ENCODE results near the gene ATP2B3. TPM values are rescaled to one million over a fixed set of nuclear protein-coding genes. Genes with fewer than 3 reads are reported as not detected.

The ATP2B3 gene
- total RNA-seq, 1 experiment from 2014 or later, result not detected

DNA sequence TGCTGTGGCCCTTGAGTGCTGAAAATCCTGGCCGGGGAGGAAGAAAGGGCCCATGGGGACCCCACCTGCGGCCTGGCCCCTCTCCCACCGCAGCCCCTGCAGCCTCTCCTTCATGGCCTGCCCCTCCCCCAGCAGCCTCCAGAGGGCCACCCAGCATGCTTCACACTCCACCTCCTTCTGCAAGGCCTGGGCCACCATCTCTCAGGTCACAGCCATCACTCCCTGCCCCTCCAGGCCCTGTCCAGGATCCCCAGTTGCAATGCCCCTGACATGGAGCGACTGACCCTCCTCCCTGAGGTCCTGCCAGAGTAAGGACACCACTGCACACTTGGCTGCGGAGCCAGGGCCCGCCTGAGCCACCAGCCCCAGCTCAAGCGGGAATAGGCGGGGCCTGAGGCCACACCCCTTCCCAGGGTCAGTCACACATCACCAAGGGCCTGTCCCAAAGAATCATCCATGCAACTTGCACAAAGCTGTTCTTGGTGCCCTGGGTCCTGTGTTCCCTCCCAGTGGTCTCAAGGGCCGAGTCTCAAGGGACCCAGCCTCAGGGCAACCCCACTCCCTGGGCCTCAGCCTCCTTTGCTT, 48.6 kb downstream of the ATP2B3 start:
- no peak for DNase-seq (ENCODE audit: low read depth)

DNA sequence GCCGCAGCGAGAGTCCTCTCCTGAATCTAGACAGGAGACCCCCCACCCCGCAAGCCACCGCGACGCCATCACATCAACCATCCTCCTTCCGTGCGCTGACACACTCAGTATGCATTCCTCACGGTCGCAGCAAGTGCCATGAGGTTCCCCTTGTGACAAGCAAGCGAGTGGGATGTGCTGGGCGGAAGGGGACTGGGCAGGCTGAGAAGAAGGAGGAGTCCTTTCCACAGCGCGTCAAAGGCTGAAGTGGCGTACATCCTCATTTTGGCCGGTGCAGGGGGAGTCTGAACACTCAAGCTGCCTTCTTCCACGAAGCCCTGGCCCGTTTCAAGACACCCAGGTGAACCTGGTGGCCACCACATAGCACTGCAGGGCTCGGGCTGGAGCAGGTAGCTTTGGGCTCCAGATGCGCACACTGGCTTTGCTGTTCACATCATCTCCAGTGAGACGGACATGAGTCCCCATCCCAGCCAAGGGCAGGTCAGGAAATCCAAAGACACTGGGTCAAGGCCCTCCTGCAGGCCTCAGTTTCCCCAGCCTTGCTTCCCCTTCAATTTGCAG, 51.1 kb downstream of the ATP2B3 start:
- DNase-seq (ENCODE audit: low read depth), result no peak

GRCh38 chrX:153569475-153569874, 52.0 kb downstream of the ATP2B3 start:
- no peak for DNase-seq (ENCODE audit: low read depth)

- no peak for DNase-seq (ENCODE audit: low read depth)
Measured at GRCh38 chrX:153571534-153571908, 54.1 kb downstream of the ATP2B3 start.

- no peak for DNase-seq (ENCODE audit: low read depth)
Measured at GRCh38 chrX:153572601-153573000, 55.2 kb downstream of the ATP2B3 start.

DNA sequence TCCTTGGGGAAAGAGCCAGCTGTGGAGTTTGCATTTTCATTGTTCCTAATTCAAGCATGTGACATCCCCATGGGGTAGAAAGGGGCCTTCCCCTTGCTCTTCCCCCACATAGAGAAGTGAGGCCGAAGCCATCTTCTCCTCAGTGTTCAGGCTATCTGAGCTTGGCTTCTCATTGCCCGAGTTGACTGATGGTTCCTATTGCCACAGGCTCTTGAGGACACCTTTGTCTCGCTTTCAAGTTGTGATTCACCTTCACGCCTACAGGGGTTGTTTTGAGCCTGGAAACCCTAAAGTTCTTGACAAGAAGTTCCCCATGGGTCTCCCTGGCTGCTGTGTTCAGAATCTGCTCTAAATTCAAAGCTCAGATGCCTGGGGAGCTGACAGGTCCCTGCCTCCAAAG, 56.5 kb downstream of the ATP2B3 start:
- no peak for DNase-seq (ENCODE audit: low read depth)

- no peak for DNase-seq (ENCODE audit: low read depth)
Measured at GRCh38 chrX:153576239-153576870, 58.9 kb downstream of the ATP2B3 start.

DNA sequence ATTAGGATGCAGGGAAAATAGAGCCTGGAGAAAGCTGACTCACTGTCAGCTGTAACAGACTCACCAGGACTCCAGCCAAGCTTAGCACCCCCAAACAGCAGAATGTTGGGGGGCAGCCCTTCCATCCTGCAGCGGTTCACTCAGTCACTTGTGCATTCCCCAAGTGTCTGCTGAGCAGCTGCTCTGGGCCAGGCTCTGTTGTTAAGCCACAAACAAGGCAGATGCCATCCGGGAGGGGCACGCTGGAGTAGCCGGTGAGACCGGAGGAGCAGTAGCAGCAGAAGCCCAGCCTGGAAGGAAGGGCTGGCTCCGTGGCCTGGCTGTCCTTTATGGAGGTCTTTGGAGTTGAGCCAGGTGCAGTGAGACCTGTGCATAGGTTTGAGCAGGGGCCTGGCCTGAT, 59.5 kb downstream of the ATP2B3 start:
- DNase-seq (ENCODE audit: low read depth), result peak; percentile 29

DNA sequence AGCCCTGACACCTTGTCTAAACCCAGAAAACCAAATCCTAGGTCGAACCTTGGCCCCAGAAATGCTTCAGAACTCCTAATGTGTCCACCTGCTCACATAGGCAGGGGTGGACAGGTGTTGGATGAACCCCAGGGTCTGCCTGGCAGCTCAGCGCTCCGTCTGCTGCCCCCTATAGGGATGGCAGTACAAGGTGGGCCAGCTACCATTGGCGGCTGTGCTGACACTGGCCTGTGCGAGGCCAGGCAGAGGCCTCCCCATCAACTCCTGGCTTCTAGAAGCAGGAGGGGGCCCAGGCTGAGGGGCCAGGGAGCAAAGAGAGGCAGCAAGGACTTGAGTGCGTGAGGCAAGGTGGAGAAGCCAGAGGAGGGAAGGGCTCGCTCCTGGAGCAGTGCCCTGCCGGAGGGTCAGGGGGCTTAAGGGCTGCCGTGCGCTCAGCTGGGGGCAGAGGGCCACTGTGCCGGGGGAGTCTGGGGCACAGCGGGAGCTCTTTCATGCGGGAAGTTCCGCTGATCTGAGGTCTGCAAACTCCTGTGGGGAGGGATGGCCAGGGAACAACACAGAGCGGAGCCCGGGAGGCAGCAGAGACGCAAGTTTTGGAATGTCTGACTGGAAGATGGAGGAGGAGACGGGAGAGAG, 60.9 kb downstream of the ATP2B3 start:
- no peak for DNase-seq (ENCODE audit: low read depth)

DNA sequence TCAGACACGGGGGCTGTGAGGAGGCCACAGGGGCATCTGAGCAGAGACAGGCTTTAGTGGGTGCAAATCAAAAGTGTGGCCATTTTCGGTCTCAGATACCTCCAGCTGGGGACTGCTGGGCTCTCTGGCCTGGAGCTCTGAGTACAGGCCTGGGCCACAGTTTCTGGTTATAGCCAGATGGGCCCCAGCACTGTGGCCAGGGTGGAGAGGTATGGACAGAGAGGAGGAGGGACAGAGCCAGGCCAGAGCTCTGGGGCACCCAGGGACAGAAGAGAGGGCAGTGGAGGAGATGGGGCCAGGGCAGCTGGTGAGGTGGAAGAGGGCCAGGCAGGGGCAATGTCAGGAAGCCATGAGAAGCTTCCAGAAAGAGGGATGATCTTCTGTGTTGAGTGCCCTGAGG, 61.4 kb downstream of the ATP2B3 start:
- DNase-seq (ENCODE audit: low read depth), result no peak

DNA sequence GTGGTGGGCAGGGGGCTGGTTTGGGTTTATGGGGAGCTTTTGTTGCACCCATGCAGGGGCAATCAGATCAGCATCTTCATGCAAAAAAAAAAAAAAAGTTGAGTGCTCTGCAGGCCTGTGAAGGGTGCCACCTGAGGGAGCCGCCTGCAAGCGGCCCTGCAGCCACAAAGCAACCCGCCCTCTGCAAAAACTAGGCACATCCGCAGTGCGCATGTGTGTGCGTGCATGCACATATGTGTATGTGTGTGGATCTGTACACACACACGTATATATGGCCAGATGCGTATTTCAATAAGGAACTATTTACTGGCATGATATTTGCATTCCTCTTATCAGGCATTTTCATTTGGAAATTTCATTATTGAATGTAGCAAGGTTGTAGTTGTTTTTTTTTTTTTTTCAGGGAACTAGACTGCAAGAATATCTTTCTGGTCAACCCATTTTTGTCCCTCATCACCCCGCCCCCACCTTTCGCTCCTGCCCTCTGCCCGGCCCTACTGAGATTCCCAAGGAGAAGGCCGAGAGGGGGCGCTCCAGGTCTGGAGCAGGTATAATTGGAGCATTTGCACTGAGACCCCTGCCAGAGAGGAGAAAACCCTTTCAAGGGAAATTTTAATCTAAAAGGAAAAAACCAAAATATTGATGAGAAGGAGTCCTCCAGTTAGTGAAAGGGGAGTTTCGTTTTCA, 63.4 kb downstream of the ATP2B3 start:
- DNase-seq (ENCODE audit: low read depth), result no peak

DNA sequence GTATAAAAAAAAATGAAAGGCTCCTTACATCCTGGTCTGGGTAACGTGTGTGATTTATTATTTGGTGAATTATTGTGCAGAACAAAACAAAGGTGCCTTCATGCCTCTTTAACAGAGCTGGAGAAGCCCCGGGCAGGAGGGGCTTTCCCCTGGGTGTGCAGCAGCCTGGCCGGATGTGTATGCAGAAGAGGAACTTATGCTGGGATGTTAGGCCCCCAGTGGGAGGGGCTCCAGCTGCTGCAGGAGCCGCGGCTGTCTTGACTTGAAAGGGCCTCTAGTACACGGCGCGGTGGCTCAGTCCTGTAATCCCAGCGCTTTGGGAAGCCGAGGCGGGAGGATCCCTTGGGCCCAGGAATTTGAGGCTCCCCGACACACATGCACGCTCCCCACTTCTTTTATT, 65.5 kb downstream of the ATP2B3 start:
- DNase-seq (ENCODE audit: low read depth), result no peak

GRCh38 chrX:153583433-153583832, 66.0 kb downstream of the ATP2B3 start:
- no peak for DNase-seq (ENCODE audit: low read depth)

- DNase-seq (ENCODE audit: low read depth), result no peak
Measured at GRCh38 chrX:153585827-153586226, 68.4 kb downstream of the ATP2B3 start.

GRCh38 chrX:153587342-153587741, 69.9 kb downstream of the ATP2B3 start:
- DNase-seq (ENCODE audit: low read depth), result no peak

- DNase-seq (ENCODE audit: low read depth), result no peak
Measured at GRCh38 chrX:153588021-153588781, 70.8 kb downstream of the ATP2B3 start.

GRCh38 chrX:153588782-153589446, 71.5 kb downstream of the ATP2B3 start:
- DNase-seq (ENCODE audit: low read depth), result no peak

GRCh38 chrX:153590961-153591956, 73.8 kb downstream of the ATP2B3 start:
- no peak for DNase-seq (ENCODE audit: low read depth)

DNA sequence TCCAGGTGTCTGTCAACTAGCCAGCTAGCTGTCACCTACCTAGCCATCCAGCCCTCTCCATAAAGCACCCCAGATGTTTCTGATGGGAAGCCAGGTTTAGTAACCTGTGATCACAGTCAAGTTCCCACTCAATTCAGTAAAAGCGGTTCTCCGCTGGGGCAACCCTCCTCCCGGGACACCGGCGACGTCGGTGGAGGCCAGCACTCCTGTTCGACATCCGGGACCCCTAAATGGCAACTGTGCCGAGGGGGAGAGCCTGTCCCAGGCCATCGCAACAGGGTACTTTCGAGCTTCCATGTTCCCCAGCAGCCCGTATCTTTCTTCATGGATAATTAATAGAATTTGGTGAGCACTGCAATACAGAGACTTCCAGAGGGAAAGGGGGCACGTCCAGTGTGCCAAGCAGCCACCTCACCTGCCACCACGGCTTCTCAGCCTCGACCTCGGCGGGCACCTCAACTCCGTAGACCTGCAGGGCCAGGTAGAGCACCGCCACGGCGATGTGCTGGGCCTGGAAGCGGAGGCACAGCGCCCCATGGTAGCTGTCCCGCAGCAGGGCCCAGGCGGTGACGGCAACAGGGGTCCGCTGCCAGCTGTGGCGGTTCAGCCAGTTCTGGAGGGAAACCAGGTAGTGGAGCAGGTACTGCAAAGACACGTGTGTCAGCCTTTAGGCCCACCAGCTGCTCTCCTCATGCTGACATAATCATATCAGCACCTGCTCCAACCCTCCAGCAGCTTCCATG, 74.8 kb downstream of the ATP2B3 start:
- DNase-seq (ENCODE audit: low read depth), result no peak

Measured in LHCN-M2 (cell line).